H1 (cell line): ENCODE results near the gene GALNT18. TPM values are rescaled to one million over a fixed set of nuclear protein-coding genes. Genes with fewer than 3 reads are reported as not detected.

Experiments
- CTCF ChIA-PET: fragments of 300-600 bp; sonication (Branson Sonifier 250); formaldehyde crosslinking; loops from one replicate; lab custom pipeline; 2021; ENCODE audit not compliant: partially characterized antibody; lab: Charles Lee
- POLR2A ChIA-PET: fragments of 300-600 bp; sonication (Branson Sonifier 250); formaldehyde crosslinking; loops from one replicate; lab custom pipeline; 2021; ENCODE audit warnings: inconsistent platforms; ENCODE audit not compliant: partially characterized antibody; lab: Charles Lee
- DNase-seq, 2 experiments: peaks; one replicate each; pipeline versions ENCODE4 v3.0.0 to v3.0.0-alpha.2; 2010 to 2022; ENCODE audit warnings: low spot score in 2 of 2, low read depth in 1 of 2, mixed read lengths in 1 of 2
- FAIRE-seq: peaks from 2 replicates; lab custom pipeline; 2011; peaks lifted over from hg19 to GRCh38; lab: Jason Lieb, UNC
- H2AFZ ChIP-seq: 2 replicates; pipeline ENCODE4 v1.8.1; 2012; ENCODE audit warnings: low read length, inconsistent platforms
- H2AK5ac ChIP-seq: 2 replicates; pipeline ENCODE4 v1.6.1; 2013; ENCODE audit warnings: low read depth, low read length
- H2BK120ac ChIP-seq: replicated peaks from 2 replicates; pipeline ENCODE3; 2013; ENCODE audit warnings: low read depth, low read length, inconsistent platforms
- H2BK12ac ChIP-seq: 2 replicates; pipeline ENCODE4 v1.6.1; 2013; ENCODE audit warnings: low read depth, low read length
- H2BK15ac ChIP-seq: 2 replicates; pipeline ENCODE4 v1.6.1; 2013; ENCODE audit warnings: low read length
- H2BK20ac ChIP-seq: 2 replicates; pipeline ENCODE4 v1.6.1; 2013; ENCODE audit warnings: low read length
- H2BK5ac ChIP-seq: 2 replicates; pipeline ENCODE4 v1.6.1; 2013; ENCODE audit warnings: low read depth, low read length
- H3K14ac ChIP-seq: 2 replicates; pipeline ENCODE4 v1.6.1; 2013; ENCODE audit warnings: inconsistent platforms; ENCODE audit not compliant: insufficient read length
- H3K18ac ChIP-seq: 2 replicates; pipeline ENCODE4 v1.6.1; 2013; ENCODE audit warnings: low read length; ENCODE audit errors: extremely low read depth
- H3K23ac ChIP-seq: 2 replicates; pipeline ENCODE4 v1.6.1; 2013; ENCODE audit warnings: inconsistent platforms; ENCODE audit not compliant: insufficient read length
- H3K23me2 ChIP-seq: 2 replicates; pipeline ENCODE4 v1.6.1; 2013; ENCODE audit warnings: low read depth, low read length
- H3K27ac ChIP-seq: 2 replicates; pipeline ENCODE4 v1.6.1; 2011; ENCODE audit warnings: low read depth, low read length, inconsistent platforms
- H3K27me3 ChIP-seq, 4 experiments: replicated peaks in 1 of 4; 1 replicate in 1 of 4; 2 replicates in 3 of 4; pipeline versions ENCODE4 v1.6.1 to v1.8.1; 2011 to 2013; ENCODE audit warnings: low read length in 3 of 4, mild to moderate bottlenecking in 3 of 4, inconsistent platforms in 2 of 4, mixed read lengths in 2 of 4, moderate library complexity in 1 of 4; ENCODE audit not compliant: control insufficient read depth in 3 of 4, insufficient read depth in 3 of 4; ENCODE audit errors: extremely low read depth in 1 of 4
- H3K36me3 ChIP-seq, 4 experiments: 2 replicates each; pipeline versions ENCODE4 v1.6.1 to v1.8.1; 2011 to 2013; ENCODE audit warnings: mild to moderate bottlenecking in 4 of 4, low read length in 3 of 4, moderate library complexity in 2 of 4, control low read depth in 1 of 4, inconsistent platforms in 1 of 4; ENCODE audit not compliant: insufficient read depth in 4 of 4, control insufficient read depth in 2 of 4
- H3K4ac ChIP-seq: replicated peaks from 2 replicates; pipeline ENCODE3; 2013; ENCODE audit warnings: low read length, low read depth, mixed read lengths, inconsistent platforms; ENCODE audit not compliant: insufficient read length
- H3K4me1 ChIP-seq, 4 experiments: replicated peaks in 1 of 4; 1 replicate in 1 of 4; 2 replicates in 3 of 4; pipeline versions ENCODE4 v1.6.1 to v1.8.1; 2011 to 2013; ENCODE audit warnings: low read length in 3 of 4, inconsistent platforms in 2 of 4, mixed read lengths in 1 of 4; ENCODE audit not compliant: insufficient read depth in 4 of 4, control insufficient read depth in 3 of 4
- H3K4me2 ChIP-seq, 2 experiments: 2 replicates each; pipeline versions ENCODE4 v1.6.1 to v1.8.1; 2011 to 2013; ENCODE audit warnings: low read depth in 2 of 2, low read length in 2 of 2, control low read depth in 1 of 2, inconsistent platforms in 1 of 2, mild to moderate bottlenecking in 1 of 2; ENCODE audit not compliant: insufficient read depth in 1 of 2
- H3K4me3 ChIP-seq, 4 experiments: fragments of 200-600, 300-600 bp in 1 of 4; sonication (generic), shearing (Covaris generic), sonication (Bioruptor Twin) in 1 of 4; 2 replicates each; pipeline versions ENCODE4 v1.5.1 to v1.8.1; 2011 to 2016; ENCODE audit warnings: low read length in 4 of 4, low read depth in 3 of 4, control low read depth in 2 of 4, inconsistent platforms in 2 of 4, mild to moderate bottlenecking in 2 of 4, mixed read lengths in 1 of 4, moderate library complexity in 1 of 4; ENCODE audit not compliant: insufficient read depth in 2 of 4; ENCODE audit errors: extremely low read depth in 1 of 4
- H3K56ac ChIP-seq: replicated peaks from 2 replicates; pipeline ENCODE3; 2013; ENCODE audit warnings: low read depth, mild to moderate bottlenecking, mixed read lengths, low read length, inconsistent platforms; ENCODE audit not compliant: insufficient read length
- H3K79me1 ChIP-seq: 2 replicates; pipeline ENCODE4 v1.6.1; 2013; ENCODE audit warnings: low read depth, low read length, control low read depth
- H3K79me2 ChIP-seq, 2 experiments: 2 replicates each; pipeline versions ENCODE4 v1.6.1 to v1.8.1; 2012 to 2013; ENCODE audit warnings: low read length in 2 of 2, mild to moderate bottlenecking in 2 of 2, inconsistent platforms in 1 of 2; ENCODE audit not compliant: insufficient read depth in 2 of 2, control insufficient read depth in 1 of 2
- H3K9ac ChIP-seq, 4 experiments: replicated peaks in 1 of 4; 1 replicate in 1 of 4; 2 replicates in 3 of 4; pipeline versions ENCODE4 v1.6.1 to v1.8.1; 2011 to 2013; ENCODE audit warnings: low read depth in 3 of 4, low read length in 3 of 4, control low read depth in 2 of 4, mild to moderate bottlenecking in 2 of 4, moderate library complexity in 2 of 4, inconsistent platforms in 1 of 4; ENCODE audit errors: extremely low read depth in 1 of 4
- H3K9me3 ChIP-seq, 2 experiments: 2 replicates each; pipeline versions ENCODE4 v1.6.1 to v1.8.1; 2012 to 2013; ENCODE audit warnings: mild to moderate bottlenecking in 2 of 2, moderate library complexity in 2 of 2, control low read depth in 1 of 2, inconsistent platforms in 1 of 2, low read depth in 1 of 2, low read length in 1 of 2, mixed read lengths in 1 of 2; ENCODE audit not compliant: insufficient read depth in 2 of 2
- H4K20me1 ChIP-seq, 2 experiments: replicated peaks in 1 of 2; 2 replicates each; pipeline versions ENCODE3 to v1.8.1; 2011 to 2013; ENCODE audit warnings: inconsistent platforms in 2 of 2, low read length in 2 of 2, mild to moderate bottlenecking in 1 of 2; ENCODE audit not compliant: insufficient read depth in 2 of 2, control insufficient read depth in 1 of 2
- H4K5ac ChIP-seq: 2 replicates; pipeline ENCODE4 v1.6.1; 2013; ENCODE audit warnings: low read length, low read depth, mixed read lengths, inconsistent platforms; ENCODE audit not compliant: insufficient read length
- H4K8ac ChIP-seq: 2 replicates; pipeline ENCODE4 v1.8.0; 2013; ENCODE audit warnings: mild to moderate bottlenecking, moderate library complexity, low read length, inconsistent platforms; ENCODE audit not compliant: insufficient read depth; ENCODE audit errors: extremely low read depth
- H4K91ac ChIP-seq: replicated peaks from 2 replicates; pipeline ENCODE3; 2013; ENCODE audit warnings: low read length, mixed read lengths, inconsistent platforms; ENCODE audit not compliant: insufficient read length
- BCL11A ChIP-seq, 2 experiments: IDR thresholded peaks; one replicate each; pipeline ENCODE4 v1.6.1; 2011; ENCODE audit warnings: low read depth in 2 of 2, low read length in 2 of 2, mild to moderate bottlenecking in 2 of 2
- RAD21 ChIP-seq, 2 experiments: IDR thresholded peaks in 1 of 2; conservative IDR thresholded peaks in 1 of 2; 2 replicates each; pipeline ENCODE4 v1.6.1; 2011; ENCODE audit warnings: low read depth in 2 of 2, low read length in 2 of 2, improper control_type of control experiment in 1 of 2, inconsistent platforms in 1 of 2, mild to moderate bottlenecking in 1 of 2, moderate library complexity in 1 of 2
- WGBS, 2 experiments: shearing (Covaris generic) in 1 of 2; methylation state at CpG; one replicate each; pipeline versions ENCODE4 v1.1.6 to v1.1.7; 2013 to 2015; ENCODE audit warnings: low lambda C conversion rate in 2 of 2, mixed read lengths in 2 of 2, inconsistent platforms in 1 of 2, low coverage in 1 of 2, missing lambda C conversion rate in 1 of 2; ENCODE audit not compliant: insufficient replicate concordance in 2 of 2, insufficient coverage in 1 of 2, insufficient read length in 1 of 2; ENCODE audit errors: extremely low coverage in 1 of 2, missing lambda C conversion rate in 1 of 2; 5-methylcytosine and 5-hydroxymethylcytosine counted together
- polyA plus RNA-seq, 7 experiments: library from polyadenylated mRNA; depleted of rRNA in 3 of 7; stranded (reverse) in 5 of 7; unstranded in 2 of 7; fragments of >200 nt in 5 of 7; fragments of 200-250 nt in 2 of 7; gene quantifications; 1 replicate in 5 of 7; 2 replicates in 1 of 7; 4 replicates in 1 of 7; pipeline versions ENCODE4 v1.2.1 to v1.2.3, GENCODE V29; 2011 to 2013; ENCODE audit warnings: missing spikeins in 2 of 7, mixed read lengths in 2 of 7
- total RNA-seq: library from RNA; stranded (reverse); fragmentation: NEBNext Ultra II Directional; extraction: Animal tissue kit (Norgen Biotek cat#: 25700); gene quantifications from 2 replicates; pipeline ENCODE4 v1.2.1, GENCODE V29; 2021

The GALNT18 gene
- total and polyA plus RNA-seq, 2 of the 8 experiments (the other 6 are each of a cell fraction or from before 2014, with no cell fraction given), result 6.0 to 9.4 TPM

DNA sequence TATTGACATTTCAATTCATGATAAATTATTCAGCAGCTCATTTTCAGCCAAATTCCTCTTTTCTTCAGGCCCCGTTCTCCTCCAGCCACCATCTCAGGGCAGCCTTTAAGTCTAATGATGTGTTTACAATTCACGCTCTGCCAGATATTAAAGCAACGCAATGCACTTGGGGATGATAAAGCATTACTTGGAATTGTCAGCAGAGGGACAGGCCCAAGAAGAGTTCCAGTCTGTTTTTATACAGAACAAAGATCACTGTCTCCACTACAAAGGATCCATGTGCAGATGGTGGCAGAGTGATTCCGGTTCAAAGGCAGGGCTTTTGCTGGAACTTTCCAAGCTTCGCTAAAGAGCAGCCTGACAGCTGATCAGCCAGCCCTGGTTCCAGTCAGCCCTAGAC is 13.6 kb upstream of the GALNT18 start:
- ChIA-PET POLR2A (no interaction called here), CTCF (interaction anchor here (0.6 to 2.3 kb wide), 9 partner anchors 11 to 403 kb away, joined by 3 to 9 read pairs (median 3); no protein-coding TSS in a partner anchor)
- Histone ChIP-seq H3K14ac (no peak overlapping the region), H3K56ac (no peak overlapping the region), H4K8ac (no peak overlapping the region), H2BK5ac (no peak overlapping the region), H2BK12ac (no peak overlapping the region), H3K79me2 (no peaks in the 10 kb centered on the region), H3K4me1 (no peaks in the 10 kb centered on the region), H2AK5ac (no peak overlapping the region), H2BK15ac (no peak overlapping the region), H2BK120ac (no peak overlapping the region), H4K20me1 (no peaks in the 10 kb centered on the region), H4K91ac (no peak overlapping the region), H3K36me3 (no peaks in the 10 kb centered on the region), H3K4ac (no peak overlapping the region), H3K9ac (no peak overlapping the region), H4K5ac (no peak overlapping the region), H3K23me2 (no peaks in the 10 kb centered on the region; the same call in 1 of the 2 replicates), H2AFZ (no peak overlapping the region), H3K27ac (no peak overlapping the region), H3K18ac (no peak overlapping the region), H3K9me3 (peaks cover 0 to 4% of the 10 kb centered on the region in 2 experiments; a peak in 2 of 4 replicates), H2BK20ac (no peak overlapping the region), H3K27me3 (no peaks in the 10 kb centered on the region), H3K4me2 (no peak overlapping the region), H3K4me3 (no peak overlapping the region), H3K79me1 (no peaks in the 10 kb centered on the region), H3K23ac (no peak overlapping the region)
- FAIRE-seq (no peak), DNase-seq (no peak)
- peak in 1 of 2 experiments; percentile 13; a peak in 1 of 4 replicates for TF ChIP-seq RAD21 (IDR thresholded peaks at IDR 0.05 in 1 of 2, conservative IDR thresholded peaks at IDR 0.05 in 1 of 2; ENCODE audit: low read depth in 2 of 2, low read length in 2 of 2)
- no peak for TF ChIP-seq BCL11A (IDR thresholded peaks at IDR 0.05; ENCODE audit: low read depth in 2 of 2, low read length in 2 of 2)
- 91% methylated on average over 5 of the region's 5 CpGs; no CpG with 5 or more reads in 1 of the 2 experiments for WGBS, 2 experiments
